Progenitor cell of endocrine pancreas (in vitro differentiated cells): ENCODE measurements around the gene FZD1. TPM values are rescaled to one million over a fixed set of nuclear protein-coding genes. Genes with fewer than 3 reads are reported as not detected.

Experiments used
- DNase-seq: peaks from one replicate; pipeline ENCODE4 v3.0.0; 2021; ENCODE audit warnings: low spot score; ENCODE audit not compliant: unreplicated experiment
- H3K27ac Mint-ChIP-seq: 2 replicates; pipeline ENCODE4 v1.8.0; 2021; ENCODE audit warnings: mild to moderate bottlenecking, moderate library complexity, mixed read lengths
- H3K27me3 Mint-ChIP-seq: 2 replicates; pipeline ENCODE4 v1.8.0; 2021; ENCODE audit warnings: mixed read lengths
- H3K36me3 Mint-ChIP-seq: 2 replicates; pipeline ENCODE4 v1.8.0; 2022; ENCODE audit warnings: mixed read lengths; ENCODE audit not compliant: insufficient read depth
- H3K4me1 Mint-ChIP-seq: 2 replicates; pipeline ENCODE4 v1.8.0; 2021; ENCODE audit warnings: low read depth, mixed read lengths
- H3K4me3 Mint-ChIP-seq: 2 replicates; pipeline ENCODE4 v1.8.0; 2021; ENCODE audit warnings: low read depth, mild to moderate bottlenecking, moderate library complexity, mixed read lengths
- H3K9me3 Mint-ChIP-seq: 2 replicates; pipeline ENCODE4 v1.8.0; 2021; ENCODE audit warnings: low read depth, mixed read lengths
- total RNA-seq: library from RNA; stranded (reverse); gene quantifications from 2 replicates; pipeline ENCODE4 v1.2.1, GENCODE V29; 2021
- TF ChIP-seq, protein P1 (sequence below): fragments of 200-600 bp; sonication (generic); IDR thresholded peaks from one replicate; pipeline ENCODE4 v1.5.0; 2021; ENCODE audit warnings: antibody characterized with exemption, mild to moderate bottlenecking; ENCODE audit not compliant: unreplicated experiment

The FZD1 gene
- total RNA-seq, 1 donor from 2014 or later, result 12.0 TPM

DNA sequence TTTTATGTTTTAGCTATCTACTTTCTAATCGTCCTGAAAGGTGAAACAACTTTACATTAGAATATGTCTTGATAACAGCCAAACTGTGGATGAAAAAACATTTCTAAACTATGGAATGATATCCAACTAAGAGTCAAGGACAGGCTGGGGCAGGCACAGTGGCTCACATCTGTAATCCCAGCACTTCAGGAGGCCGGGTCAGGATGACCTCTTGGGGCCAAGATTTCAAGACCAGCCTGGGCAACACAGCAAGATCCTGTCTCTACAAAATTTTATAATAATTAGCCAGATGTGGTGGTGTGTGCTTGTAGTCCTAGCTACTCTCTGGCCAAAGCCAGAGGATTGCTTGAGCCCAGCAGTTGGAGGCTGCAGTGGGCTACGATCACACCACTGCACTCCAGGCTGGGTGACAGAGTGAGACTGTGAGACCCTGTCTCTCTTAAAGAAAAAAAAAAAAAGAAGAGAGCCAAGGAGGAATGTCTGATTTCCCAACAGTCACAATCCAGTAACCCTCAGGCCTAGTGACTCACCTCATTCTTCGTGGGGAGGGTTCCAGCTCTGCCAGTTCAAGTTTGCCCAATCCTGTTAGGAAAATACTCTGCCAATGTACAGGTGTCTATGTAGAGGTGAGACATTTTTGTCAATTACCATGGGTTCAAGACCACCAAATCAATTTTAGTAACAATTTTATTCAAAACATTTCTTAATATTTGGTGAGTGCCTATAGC, 14.6 kb upstream of the FZD1 start:
- H3K4me1 Mint-ChIP-seq, result no peaks in the 10 kb centered on the region
- H3K27me3 Mint-ChIP-seq, result no peaks in the 10 kb centered on the region
- H3K4me3 Mint-ChIP-seq, result no peak overlapping the region
- no peaks in the 10 kb centered on the region for H3K36me3 Mint-ChIP-seq
- no peak for DNase-seq
- TF ChIP-seq, protein P1, sequence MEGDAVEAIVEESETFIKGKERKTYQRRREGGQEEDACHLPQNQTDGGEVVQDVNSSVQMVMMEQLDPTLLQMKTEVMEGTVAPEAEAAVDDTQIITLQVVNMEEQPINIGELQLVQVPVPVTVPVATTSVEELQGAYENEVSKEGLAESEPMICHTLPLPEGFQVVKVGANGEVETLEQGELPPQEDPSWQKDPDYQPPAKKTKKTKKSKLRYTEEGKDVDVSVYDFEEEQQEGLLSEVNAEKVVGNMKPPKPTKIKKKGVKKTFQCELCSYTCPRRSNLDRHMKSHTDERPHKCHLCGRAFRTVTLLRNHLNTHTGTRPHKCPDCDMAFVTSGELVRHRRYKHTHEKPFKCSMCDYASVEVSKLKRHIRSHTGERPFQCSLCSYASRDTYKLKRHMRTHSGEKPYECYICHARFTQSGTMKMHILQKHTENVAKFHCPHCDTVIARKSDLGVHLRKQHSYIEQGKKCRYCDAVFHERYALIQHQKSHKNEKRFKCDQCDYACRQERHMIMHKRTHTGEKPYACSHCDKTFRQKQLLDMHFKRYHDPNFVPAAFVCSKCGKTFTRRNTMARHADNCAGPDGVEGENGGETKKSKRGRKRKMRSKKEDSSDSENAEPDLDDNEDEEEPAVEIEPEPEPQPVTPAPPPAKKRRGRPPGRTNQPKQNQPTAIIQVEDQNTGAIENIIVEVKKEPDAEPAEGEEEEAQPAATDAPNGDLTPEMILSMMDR, result no peak
- peaks cover 8% of the 10 kb centered on the region for H3K9me3 Mint-ChIP-seq
- H3K27ac Mint-ChIP-seq, result no peak overlapping the region

DNA sequence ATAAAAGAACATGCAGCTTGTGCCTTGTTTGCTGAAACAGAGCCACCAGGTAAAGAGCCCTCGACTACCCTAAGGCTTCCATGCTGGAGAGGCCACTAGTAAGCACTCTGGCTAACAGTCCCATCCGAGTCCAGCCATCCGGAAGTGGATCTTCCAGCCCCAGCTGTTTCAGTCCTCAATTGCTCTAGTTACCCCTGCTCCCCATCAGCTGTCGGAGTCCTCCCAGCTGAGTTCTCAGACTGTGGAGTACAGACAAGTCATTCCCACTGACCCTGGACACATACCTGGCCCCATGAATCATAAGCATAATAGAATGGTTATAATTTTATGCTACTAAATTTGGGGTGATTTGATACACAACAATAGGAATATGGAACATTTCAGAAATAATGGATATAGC, 13.5 kb upstream of the FZD1 start:
- TF ChIP-seq, protein P1, result no peak
- Mint-ChIP-seq H3K27me3 (no peaks in the 10 kb centered on the region), H3K4me3 (no peak overlapping the region), H3K9me3 (peaks cover 13% of the 10 kb centered on the region), H3K27ac (no peak overlapping the region), H3K4me1 (no peaks in the 10 kb centered on the region), H3K36me3 (no peaks in the 10 kb centered on the region)
- no peak for DNase-seq

DNA sequence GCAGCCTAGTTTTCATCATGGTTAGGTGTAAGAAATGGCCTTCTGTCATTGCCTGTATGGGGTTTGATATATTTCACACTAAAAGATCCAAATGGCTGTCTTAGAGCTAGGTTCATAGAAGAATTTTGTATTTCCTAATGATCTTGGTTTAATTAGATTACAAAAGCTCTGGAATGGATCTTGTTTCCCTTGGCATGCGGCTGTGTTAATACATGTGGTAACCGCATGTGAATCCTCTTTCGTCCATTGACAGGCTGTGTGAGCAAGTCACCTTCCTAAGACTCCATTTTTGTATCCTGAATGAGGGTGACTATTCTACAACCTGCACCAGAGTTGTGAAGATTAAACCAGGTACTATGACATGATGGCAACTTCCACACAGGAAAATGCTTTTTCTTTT, 12.4 kb upstream of the FZD1 start:
- H3K27ac Mint-ChIP-seq, result no peak overlapping the region
- TF ChIP-seq, protein P1, result no peak
- H3K27me3 Mint-ChIP-seq, result no peaks in the 10 kb centered on the region
- DNase-seq, result no peak
- no peak overlapping the region for H3K4me3 Mint-ChIP-seq
- no peaks in the 10 kb centered on the region for H3K36me3 Mint-ChIP-seq
- peaks cover 17% of the 10 kb centered on the region for H3K9me3 Mint-ChIP-seq
- H3K4me1 Mint-ChIP-seq, result no peaks in the 10 kb centered on the region

DNA sequence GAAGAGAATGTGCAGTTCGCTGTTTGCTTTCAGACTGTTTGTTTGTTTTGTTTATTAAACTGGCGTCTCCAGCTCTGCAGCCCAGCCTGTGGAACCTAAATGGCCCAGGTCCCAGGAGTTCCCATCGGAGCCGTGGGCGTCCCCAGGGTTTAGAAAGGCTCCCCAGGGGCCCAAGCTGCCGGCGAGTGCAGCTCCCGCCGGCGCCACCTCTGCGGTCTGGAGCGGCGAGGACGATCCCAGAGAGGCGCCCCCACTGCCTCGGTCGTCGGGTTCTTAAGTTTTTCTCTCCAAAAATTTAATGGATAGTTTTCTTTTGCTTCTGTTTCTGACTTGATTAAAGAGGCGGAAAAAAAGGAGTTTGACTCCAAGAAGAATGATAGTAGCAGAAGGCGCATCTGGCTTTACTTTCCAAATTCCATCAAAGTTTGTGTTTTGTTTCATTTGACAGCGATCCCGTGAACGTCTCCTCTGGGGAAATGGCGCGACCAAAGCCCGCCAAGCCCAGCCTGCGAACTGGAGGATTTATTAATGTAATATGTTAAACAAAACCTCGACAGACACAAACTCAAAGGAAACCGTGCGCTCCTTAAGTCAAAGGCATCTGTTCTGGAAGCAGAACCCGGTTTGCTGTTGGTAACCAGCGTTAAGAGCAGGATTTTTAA, 718 bp upstream of the FZD1 start:
- Mint-ChIP-seq H3K27me3 (peaks cover 38% of the 10 kb centered on the region), H3K4me1 (peaks cover 18% of the 10 kb centered on the region), H3K9me3 (no peaks in the 10 kb centered on the region), H3K27ac (peak overlapping the region; percentile 96), H3K4me3 (peak overlapping the region; percentile 87), H3K36me3 (peaks cover 8% of the 10 kb centered on the region)
- TF ChIP-seq, protein P1, result no peak
- peak; percentile 21 for DNase-seq

DNA sequence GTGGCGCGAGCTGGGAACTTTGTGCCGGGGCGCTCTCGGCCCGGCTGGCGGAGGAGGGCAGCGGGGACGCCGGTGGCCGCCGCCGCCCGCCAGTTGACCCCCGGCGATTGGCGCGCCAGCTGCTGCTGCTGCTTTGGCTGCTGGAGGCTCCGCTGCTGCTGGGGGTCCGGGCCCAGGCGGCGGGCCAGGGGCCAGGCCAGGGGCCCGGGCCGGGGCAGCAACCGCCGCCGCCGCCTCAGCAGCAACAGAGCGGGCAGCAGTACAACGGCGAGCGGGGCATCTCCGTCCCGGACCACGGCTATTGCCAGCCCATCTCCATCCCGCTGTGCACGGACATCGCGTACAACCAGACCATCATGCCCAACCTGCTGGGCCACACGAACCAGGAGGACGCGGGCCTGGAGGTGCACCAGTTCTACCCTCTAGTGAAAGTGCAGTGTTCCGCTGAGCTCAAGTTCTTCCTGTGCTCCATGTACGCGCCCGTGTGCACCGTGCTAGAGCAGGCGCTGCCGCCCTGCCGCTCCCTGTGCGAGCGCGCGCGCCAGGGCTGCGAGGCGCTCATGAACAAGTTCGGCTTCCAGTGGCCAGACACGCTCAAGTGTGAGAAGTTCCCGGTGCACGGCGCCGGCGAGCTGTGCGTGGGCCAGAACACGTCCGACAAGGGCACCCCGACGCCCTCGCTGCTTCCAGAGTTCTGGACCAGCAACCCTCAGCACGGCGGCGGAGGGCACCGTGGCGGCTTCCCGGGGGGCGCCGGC, 870 bp downstream of the FZD1 start:
- TF ChIP-seq, protein P1, result no peak
- H3K9me3 Mint-ChIP-seq, result no peaks in the 10 kb centered on the region
- peaks cover 18% of the 10 kb centered on the region for H3K4me1 Mint-ChIP-seq
- peak overlapping the region; percentile 92 for H3K27ac Mint-ChIP-seq
- peak overlapping the region; percentile 89 for H3K4me3 Mint-ChIP-seq
- peak; percentile 20 for DNase-seq
- peaks cover 8% of the 10 kb centered on the region for H3K36me3 Mint-ChIP-seq
- peaks cover 38% of the 10 kb centered on the region for H3K27me3 Mint-ChIP-seq
